ENCODE measurements around the gene METTL1.

The METTL1 gene

DNA sequence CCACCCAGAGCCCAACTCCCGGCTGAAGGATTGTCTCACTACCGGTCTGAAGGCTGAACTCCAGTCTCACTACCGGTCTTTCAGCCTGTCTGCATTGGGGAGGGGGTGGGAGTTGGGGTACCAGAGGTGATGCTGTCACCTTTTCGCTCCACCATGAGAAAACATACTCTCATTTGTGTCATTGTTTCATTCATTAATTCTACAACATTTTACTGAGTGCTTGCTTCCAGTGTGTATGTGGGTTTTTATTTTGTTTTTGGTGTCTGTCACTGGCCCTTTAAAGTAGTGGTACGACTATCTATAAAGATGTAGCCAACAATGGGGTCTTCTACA, 19.3 kb downstream of the METTL1 start:
- DNase-seq = no peak

DNA sequence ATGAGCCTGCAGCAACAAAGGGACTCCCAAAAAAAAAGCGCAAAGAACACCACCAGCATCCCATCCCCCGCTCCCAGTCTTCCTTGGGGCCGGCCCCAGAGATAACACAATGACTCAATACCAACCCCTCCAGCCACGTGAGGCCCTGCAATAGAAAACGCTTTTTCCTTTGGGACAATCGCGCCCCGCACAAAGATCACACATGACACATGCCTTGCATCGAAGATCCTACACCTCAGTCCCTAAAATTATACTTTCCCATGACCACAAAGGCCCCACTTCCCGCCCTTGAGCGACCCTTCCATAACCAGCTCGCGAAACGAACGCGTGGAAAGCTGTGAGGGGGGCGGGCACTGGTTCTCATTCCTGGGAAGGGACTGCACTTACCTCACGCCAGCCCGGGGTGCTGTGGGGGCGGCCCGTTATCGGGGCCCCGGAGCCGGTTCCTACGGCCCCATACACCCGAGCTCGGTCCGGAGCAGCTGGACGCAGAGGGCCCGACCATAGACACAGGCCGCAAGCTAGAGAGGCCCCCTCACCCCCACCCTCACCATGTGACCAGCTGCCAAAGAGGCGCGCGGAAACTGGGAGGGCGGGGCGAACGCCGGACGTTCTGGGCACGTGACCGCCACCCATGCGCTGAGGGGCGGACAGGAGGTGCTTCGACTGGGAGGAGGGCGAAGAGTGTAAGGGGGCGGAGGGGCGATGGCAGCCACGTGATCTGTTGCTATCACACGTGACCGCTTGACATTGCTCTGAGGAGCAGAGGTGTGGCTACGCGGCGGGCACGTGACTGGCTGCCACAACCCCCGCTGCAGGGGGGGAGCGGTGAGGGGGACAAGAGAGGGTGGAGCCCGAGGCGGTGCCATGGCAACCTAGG, 19.9 kb downstream of the METTL1 start, which contains the start of gene CDK4:
TSS of gene CDK4 (minus strand) at position 523 of the 880 bp plus-strand sequence. CDS start 593 bp downstream, outside the sequence.
- peak; percentile 99 for DNase-seq

DNA sequence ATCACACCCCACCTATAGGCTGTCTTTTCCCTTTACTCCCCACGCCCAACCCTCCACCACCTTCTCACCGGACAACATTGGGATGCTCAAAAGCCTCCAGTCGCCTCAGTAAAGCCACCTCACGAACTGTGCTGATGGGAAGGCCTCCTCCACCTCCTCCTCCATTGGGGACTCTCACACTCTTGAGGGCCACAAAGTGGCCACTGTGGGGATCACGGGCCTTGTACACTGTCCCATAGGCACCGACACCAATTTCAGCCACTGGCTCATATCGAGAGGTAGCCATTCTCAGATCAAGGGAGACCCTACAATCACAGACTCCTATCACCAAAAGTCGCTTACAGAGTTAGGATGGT, 20.5 kb downstream of the METTL1 start:
- DNase-seq = no peak

DNA sequence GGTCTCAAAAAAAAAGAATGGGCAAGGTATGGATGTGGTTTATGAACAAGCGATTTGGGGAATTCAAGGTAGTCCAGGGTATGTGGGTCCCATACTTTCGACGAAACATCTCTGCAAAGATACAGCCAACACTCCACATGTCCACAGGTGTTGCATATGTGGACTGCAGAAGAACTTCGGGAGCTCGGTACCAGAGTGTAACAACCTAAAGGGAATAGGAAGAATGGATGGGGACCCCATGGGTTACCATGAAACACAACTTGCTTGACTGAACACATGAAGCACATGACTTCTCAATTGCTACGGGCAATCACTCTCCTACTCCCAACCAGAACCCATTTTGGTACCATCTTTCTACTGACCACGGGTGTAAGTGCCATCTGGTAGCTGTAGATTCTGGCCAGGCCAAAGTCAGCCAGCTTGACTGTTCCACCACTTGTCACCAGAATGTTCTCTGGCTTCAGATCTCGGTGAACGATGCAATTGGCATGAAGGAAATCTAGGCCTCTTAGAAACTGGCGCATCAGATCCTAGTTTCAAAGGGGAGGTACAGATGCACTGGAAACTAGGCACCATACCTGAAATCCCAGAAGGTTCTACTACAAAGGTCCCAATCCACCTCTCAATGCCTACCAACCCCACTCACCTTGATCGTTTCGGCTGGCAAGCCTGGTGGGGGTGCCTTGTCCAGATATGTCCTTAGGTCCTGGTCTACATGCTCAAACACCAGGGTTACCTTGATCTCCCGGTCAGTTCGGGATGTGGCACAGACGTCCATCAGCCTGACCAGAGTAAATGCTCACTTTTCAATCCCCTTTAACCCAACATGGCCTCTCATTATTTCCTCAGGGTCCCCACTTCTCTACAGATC, 21.1 kb downstream of the METTL1 start:
- no peak for DNase-seq

DNA sequence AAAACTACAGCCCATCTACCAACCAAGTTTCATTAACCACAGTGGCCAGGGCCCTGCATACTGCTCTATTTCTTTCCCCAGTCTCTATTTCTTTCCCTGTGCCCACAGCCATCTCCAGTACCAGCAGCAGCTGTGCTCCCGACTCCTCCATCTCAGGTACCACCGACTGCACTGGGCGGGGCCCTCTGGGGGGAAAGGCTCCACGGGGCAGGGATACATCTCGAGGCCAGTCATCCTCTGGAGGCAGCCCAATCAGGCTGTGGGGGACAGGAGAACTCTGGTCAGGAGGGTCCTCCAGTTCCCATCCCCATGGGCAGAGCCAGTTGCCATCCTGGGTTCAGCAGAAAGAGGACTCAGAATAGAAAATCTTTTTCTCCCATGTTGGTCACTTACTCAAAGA, 22.8 kb downstream of the METTL1 start:
- DNase-seq = no peak

DNA sequence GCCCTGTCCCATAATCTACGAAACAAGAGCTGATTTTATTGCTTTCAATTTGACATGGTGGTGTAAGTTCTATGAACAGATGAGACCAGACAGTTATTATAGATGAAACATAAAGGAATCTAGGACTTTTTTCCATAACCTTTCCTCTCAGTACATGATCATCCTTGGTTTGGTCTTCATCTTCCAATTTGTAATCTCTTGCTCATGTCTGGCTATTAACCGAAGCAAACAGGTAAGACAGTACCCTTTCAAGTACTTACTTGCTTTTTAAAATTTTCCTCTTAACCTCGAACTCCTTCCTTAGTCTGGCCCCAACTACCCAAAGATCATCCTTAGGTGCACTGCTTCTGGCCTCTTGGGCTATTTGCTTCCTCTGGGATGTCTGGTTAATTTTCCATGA, 25.9 kb downstream of the METTL1 start:
- no peak for DNase-seq

DNA sequence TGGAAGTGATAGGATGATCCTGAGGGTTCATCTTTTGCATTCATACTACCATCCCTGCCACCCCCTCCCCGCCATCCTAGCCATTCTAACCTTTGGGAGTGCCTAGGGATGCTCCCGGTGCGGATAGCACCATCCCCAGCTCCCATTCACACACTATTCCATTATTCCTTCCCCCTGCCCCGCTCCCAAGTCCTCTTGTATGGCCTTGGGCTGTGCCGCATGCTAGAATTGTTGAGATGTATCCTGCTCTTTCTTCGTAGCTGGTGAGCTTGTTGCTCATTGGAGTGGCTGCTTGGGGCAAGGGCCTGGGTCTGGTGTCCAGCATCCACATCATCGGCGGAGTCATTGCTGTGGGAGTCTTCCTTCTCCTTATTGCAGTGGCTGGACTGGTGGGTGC, 26.4 kb downstream of the METTL1 start:
- no peak for DNase-seq

DNA sequence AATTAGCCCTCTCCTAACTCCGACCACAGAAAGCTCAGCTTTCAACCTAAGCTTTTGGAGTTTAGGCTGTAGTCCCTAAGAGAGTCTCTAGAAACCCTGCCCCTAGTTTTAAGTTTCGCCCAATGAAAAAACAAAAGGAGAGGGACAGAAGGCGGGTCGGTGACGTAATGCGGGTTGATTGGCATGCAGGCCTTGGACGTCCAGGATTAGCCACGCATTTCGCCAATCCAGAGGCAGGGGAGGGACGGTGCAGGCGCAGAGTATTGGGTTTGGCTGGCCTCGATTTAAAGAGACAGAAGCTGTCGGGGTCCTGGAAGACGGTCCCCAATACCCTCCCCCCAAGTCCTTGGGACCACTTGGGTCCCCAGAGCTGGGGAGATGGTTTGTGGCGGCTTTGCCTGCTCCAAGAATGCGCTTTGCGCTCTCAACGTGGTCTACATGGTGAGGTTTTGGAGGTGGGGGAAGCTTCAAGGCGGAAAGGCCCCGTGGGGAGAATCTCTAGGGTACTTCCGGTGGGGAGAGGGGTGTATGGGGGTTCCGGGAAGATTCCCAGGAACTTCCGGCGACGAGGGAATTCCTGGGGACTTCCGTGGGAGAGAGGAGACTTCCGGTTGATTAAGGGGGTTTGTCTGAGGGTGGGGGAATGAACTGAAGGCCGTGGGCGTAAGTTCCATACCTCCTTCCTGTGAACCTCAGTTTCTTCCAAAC, 27.0 kb downstream of the METTL1 start, which contains the start of gene TSPAN31:
TSS of gene TSPAN31 (plus strand) at position 263 of the 708 bp plus-strand sequence. CDS start at position 379, 116 bp downstream.
- peak; percentile 47 for DNase-seq

DNA sequence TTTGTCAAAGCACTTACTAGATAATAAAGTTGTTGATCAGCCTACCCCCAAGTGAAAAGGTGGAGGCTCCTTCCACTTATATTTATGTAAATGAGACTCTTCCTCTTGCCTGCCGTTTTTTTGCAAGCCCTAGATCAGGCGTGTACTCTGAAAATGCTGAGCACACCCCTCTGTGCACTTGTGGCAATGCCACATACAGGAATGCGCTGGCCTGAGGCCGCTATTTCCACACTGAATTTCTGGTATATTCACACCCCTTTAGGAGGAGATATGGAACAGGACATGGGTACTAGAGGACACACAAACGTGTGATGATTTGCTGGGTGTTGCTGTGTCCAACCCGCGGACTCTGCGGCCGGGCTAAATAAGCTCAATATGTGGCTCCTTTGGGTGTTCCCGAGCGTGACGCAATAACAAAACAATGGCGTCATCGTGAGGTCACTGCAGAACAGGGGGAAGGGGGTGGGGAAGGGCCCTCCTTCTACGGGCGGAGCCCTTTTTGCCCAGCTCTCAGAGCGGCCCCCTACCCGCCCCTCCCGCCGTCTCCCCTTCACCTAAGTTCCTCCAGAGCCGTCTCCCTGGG, 27.6 kb downstream of the METTL1 start:
- DNase-seq = no peak

DNA sequence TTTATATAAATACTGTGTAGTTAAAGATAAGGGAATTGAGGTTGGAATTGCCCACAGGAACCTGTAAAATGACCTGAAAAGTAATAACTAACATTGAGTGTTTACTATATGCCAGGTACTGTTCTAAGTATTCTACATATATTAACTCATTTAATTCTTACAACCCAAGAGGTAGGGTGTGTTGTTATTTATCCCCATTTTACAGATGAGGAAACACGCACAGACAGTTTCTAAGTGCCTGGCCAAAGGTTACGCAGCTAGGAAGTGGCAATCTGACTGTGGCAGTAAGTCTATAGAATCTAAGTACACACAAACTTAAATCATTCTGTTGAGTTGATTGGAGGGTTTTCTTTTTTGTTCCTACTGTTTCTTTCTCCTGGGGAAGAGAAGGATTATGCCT, 28.1 kb downstream of the METTL1 start:
- DNase-seq = no peak

DNA sequence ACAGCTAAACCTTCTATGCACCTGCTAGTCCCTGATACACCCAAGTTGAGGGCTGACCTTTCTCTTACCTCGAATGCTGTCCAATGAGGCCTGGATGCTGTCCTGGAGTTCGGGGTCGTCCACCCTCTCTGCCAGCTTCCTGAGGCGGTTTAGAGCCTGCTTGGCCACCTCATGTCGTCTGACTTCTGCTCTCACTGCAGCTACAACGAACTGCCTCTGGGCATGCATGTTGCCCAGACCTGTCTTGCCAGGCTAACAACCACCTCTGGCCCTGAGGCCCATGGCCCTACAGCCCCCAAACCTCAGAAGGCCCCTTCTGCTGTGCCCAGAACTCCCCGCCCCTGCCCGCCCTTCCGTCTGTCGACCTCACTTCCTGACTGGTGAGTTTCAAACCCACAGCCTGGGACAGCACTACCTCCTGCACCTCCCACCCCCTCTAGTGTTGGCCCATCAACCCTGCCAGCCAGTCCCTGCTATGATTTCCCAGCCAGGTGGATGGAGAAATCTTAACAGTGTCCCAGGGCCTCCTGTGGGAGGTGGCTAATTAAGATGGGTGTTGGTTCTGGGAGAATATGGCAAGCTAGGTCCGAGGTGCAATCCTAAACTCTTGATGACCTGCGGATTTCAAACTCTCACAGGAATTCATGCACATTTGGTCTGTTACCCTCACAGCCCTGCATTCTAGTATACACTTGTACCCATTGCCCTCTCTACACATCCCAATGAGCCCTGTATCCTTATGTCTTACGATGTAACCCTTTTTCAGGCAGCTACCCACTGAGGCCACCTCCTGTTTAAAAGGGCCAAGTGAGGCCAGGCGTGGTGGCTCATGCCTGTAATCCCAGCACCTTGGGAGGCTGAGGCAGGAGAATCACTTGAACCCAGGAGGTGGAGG, 29.8 kb downstream of the METTL1 start:
- peak; percentile 47 for DNase-seq

DNA sequence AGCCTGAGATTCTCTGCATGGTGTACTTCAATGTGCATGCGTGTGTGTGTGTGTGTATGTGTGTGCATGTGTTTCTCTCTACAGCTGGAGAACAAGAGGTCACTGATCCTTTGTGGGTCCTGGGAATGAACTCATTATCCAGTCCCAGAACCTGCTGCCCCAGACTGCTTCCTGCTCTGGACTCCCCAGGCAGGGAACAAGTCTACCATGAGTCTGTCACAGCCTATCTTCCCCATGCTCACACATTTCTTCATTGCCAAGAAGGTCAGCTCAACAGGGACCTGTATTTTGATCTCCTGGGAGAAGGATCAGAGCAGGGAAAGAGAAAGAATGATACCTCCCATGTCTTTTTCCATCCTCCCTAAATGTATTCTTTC, 30.5 kb downstream of the METTL1 start:
- DNase-seq = no peak

DNA sequence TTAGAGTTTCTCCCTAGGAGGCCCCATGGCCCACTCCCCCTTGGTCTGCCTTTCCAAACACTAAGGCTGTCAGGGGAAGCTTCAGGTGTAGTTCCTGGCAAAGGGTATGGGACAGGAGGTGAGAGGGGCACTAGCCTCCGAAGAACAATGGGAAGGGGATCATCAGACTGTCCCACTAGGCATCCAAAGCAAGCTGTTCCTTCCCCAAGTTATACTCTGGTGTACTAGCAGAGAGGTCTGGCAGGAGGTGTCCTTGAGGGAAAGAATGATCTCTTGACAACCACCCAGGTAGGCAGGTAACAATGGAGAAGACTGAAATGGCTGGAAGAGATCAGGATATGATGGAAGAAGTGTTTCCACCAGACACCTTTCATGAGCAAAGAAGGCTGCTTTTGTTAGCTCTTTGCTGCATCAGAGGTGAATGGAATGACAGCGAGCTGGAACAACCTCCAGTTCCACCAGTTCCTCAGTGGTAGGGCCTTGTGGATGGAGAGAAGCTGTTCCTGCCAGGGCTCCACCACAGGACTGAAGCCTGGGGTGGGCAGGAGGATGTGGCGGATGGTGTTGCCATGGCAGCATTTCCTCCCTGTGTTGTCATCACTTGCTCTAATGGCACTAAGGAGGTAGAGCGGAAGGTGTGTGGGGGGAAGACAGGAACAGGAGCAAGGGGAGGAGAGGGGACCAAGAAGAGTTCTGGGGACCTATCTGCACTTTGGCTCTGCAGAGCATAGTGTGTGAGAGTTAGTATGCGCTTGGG, 31.1 kb downstream of the METTL1 start:
- DNase-seq = no peak

DNA sequence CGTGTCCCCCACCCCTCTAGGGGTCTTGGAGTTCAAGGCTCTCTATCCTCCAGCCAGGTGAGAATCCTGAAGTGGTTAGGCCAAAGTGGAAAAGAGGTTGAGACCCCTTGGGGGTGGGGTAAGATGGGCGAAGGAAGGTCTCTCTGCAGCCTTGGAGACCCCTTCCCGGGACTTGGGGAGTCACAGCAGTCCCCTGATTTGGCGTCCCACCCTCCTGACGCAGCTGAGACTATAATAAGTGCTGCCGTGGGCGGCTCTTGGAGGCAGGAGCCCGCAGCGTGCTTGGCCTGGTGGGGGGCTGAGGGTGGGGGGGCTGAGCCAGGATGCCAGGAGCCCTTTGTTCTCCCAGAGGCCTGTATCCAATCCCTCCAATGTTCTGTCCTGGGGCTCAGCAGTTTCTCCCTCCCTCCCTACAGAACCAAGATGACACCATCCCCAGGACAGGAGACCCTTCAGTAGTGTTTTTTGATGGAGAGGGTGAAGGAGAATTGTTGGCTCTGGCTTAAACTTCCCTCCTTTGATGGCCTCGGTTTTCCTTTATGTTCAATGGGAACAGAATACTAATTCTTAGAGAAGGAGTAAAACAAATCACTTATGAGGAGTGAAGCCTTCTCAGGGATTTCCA, 31.9 kb downstream of the METTL1 start:
- no peak for DNase-seq

DNA sequence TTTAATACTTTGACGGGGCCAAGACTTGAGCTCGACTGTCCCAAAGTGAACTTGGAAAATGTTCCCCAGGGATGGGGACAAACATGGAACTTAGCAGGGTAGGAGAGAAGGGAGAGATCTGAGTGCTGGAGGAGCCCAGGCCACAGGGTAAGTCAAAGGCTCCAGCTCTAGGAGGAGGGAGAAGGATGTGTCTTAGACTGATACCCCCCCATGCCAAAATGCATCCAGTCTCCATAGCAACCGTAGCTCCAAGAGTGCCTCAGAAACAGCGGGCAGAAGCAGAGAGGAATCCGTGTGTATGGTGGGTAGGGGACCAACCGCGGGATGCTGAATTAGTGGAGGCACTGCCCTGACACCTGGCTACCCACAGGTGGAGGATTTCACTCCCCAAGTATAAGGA, 32.5 kb downstream of the METTL1 start:
- no peak for DNase-seq

DNA sequence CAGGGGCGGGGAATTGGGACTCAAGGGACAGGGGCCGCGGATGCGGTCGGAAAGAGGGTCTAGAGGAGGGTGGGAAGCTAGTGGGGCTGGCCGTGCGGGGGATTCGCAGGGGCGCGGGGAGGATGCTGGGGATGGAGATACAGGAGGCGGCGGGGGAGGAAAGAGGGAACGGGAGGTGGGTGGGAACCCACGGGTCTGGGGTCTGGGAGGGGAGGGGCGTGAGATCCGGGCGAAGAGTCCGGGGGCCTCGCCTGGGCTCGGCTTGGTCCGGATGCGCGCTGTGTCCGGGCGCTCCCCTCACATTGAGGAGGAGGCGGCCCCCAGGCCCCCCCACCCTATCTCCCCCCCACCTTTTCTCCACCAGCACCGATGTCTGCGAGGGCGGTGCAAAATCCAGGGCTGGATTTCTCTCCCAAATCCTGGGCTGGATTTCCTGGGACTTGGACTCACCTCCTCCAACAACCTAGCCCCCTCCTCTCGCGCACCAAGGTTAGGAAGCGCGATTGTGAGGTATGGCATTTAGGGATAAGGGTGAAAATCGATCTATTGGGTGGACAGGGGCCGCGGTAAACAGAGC, 33.2 kb downstream of the METTL1 start, which contains the start of gene AGAP2:
TSS of gene AGAP2 (minus strand) at position 82 of the 577 bp plus-strand sequence. CDS start 496 bp downstream, outside the sequence.
- DNase-seq = no peak

DNA sequence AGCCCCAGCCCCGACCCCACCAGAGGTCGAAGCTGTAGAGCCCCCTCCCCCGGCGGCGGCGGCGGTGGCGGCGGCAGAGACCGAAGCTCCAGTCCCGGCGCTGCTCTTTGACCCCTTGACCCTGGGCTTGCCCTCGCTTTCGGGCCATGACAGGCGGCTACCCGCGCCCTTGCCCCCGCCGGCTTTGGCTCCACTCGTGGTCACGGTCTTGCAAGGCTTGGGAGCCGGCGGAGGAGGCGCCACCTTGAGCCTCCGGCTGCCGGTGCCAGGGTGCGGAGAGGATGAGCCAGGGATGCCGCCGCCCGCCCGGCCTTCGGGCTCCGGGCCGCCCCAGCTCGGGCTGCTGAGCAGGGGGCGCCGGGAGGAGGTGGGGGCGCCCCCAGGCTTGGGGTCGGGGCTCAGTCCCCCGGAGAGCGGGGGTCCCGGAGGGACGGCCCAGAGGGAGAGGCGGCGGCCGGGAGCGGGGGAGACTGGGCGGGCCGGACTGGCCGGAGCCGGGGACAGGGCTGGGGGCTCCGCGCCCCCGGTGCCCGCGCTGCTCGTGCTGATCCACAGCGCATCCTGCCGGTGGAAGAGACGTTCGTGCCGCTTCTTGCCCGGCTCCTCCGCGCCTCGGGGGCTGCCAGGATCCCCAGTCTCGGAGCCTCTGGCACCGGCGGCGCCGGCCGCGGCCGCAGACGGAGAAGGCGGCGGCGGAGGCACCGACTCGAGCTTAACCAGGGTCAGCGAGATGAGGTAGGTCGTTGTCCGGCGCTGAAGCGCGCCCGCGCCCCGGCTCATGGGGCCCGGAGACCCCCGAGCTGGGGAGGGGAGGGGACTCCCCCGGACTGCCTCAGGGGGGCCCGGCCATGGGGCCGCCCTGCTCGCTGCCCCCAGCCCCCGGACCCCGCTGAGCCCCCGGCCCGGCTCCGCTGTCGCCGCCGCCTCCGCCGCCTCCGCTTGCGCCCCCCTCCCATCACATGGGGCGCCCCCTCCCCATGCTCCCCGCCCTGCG, 34.1 kb downstream of the METTL1 start:
- no peak for DNase-seq

DNA sequence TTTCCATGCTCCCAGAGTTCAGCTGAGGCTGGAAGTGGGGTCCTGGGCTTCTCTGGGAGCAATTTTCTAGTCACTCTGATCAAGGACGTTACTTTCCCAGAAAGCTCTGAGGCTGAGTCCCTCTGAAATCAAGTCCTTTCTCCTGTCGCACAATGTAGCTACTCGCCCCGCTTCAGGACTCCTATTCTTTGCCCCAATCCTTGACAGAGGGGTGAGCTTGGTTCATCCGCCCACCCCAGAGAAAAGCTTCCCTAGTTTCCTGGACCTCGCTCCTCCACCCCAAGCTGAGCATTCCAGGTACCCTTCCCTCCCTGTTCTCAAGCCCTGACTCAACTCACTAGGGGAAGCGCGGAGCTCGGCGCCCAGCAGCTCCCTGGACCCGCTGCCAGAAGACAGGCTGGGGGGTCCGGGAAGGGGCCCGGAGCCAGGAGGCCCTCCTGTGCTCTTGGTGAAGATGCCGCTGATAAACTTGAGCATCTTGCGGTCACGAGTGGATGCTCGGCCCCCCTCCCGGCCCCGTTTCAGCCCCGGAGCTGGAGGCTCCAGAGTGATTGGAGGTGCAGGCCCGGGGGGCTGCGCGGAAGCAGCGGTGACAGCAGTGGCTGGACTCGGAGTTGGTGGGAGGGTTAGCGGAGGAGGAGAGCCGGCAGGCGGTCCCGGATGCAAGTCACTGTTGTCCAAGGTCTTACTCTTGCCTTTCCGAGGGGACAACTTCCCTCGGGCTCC, 35.0 kb downstream of the METTL1 start:
- no peak for DNase-seq
